ENCODE measurements around the gene AASDH.
A peak's percentile ranks its signal among the peaks of the same experiment; 100 is the strongest.

The AASDH gene

GRCh38 chr4:56302760-56303159, 84.5 kb downstream of the AASDH start:
- no peak overlapping the region for H3K4me3 ChIP-seq (ENCODE audit: low read depth, low read length)
- no peak for TF ChIP-seq CTCF (IDR thresholded peaks at IDR 0.05; ENCODE audit: borderline replicate concordance, insufficient read depth, low read depth, low read length)

- no peak for TF ChIP-seq CTCF (IDR thresholded peaks at IDR 0.05; ENCODE audit: borderline replicate concordance, insufficient read depth, low read depth, low read length)
- H3K4me3 ChIP-seq (ENCODE audit: low read depth, low read length), result no peak overlapping the region
Observed at GRCh38 chr4:56301997-56302496, 85.2 kb downstream of the AASDH start.

- TF ChIP-seq CTCF (IDR thresholded peaks at IDR 0.05; ENCODE audit: borderline replicate concordance, insufficient read depth, low read depth, low read length), result peak; percentile 87
- no peak overlapping the region for H3K4me3 ChIP-seq (ENCODE audit: low read depth, low read length)
Observed at GRCh38 chr4:56301181-56301996, 85.9 kb downstream of the AASDH start.

- no peak overlapping the region for H3K4me3 ChIP-seq (ENCODE audit: low read depth, low read length)
- no peak for TF ChIP-seq CTCF (IDR thresholded peaks at IDR 0.05; ENCODE audit: borderline replicate concordance, insufficient read depth, low read depth, low read length)
Observed at GRCh38 chr4:56298236-56298635, 89.1 kb downstream of the AASDH start.

- no peak overlapping the region for H3K4me3 ChIP-seq (ENCODE audit: low read depth, low read length)
- TF ChIP-seq CTCF (IDR thresholded peaks at IDR 0.05; ENCODE audit: borderline replicate concordance, insufficient read depth, low read depth, low read length), result no peak
Observed at GRCh38 chr4:56297776-56298175, 89.5 kb downstream of the AASDH start.

- no peak for TF ChIP-seq CTCF (IDR thresholded peaks at IDR 0.05; ENCODE audit: borderline replicate concordance, insufficient read depth, low read depth, low read length)
- H3K4me3 ChIP-seq (ENCODE audit: low read depth, low read length), result no peak overlapping the region
Observed at GRCh38 chr4:56296526-56296925, 90.8 kb downstream of the AASDH start.

- no peak for TF ChIP-seq CTCF (IDR thresholded peaks at IDR 0.05; ENCODE audit: borderline replicate concordance, insufficient read depth, low read depth, low read length)
- no peak overlapping the region for H3K4me3 ChIP-seq (ENCODE audit: low read depth, low read length)
Observed at GRCh38 chr4:56293121-56293520, 94.2 kb downstream of the AASDH start.
